HEK293 (cell line): ENCODE results near the gene DHRS3.

Experiments used
- IKZF3 ChIP-seq: fragments of 450-650 bp; IDR thresholded peaks from 2 replicates; pipeline ENCODE4 v1.5.0; 2018; ENCODE audit warnings: missing biosample characterization, mild to moderate bottlenecking, missing genetic modification characterization, moderate library complexity
- MYNN ChIP-seq: fragments of 450-650 bp; formaldehyde crosslinking; IDR thresholded peaks from 2 replicates; pipeline ENCODE4 v1.5.1; 2016; ENCODE audit warnings: missing biosample characterization, missing genetic modification characterization, borderline replicate concordance
- REST ChIP-seq: fragments of 450-650 bp; formaldehyde crosslinking; IDR thresholded peaks from 2 replicates; pipeline ENCODE4 v1.5.1; 2016; ENCODE audit warnings: missing biosample characterization, missing genetic modification characterization
- TCF7L2 ChIP-seq: IDR thresholded peaks from 2 replicates; pipeline ENCODE4 v1.6.1; 2011; ENCODE audit warnings: low read depth, mild to moderate bottlenecking, inconsistent platforms, low read length, moderate library complexity, borderline replicate concordance
- ZBTB7A ChIP-seq: fragments of 450-650 bp; formaldehyde crosslinking; IDR thresholded peaks from 2 replicates; pipeline ENCODE4 v1.5.1; 2016; ENCODE audit warnings: low read depth, missing biosample characterization, missing genetic modification characterization
- ZNF202 ChIP-seq: fragments of 450-650 bp; formaldehyde crosslinking; IDR thresholded peaks from 2 replicates; pipeline ENCODE4 v1.5.1; 2016; ENCODE audit warnings: missing biosample characterization, missing genetic modification characterization, borderline replicate concordance
- ZNF350 ChIP-seq: fragments of 450-650 bp; formaldehyde crosslinking; IDR thresholded peaks from 2 replicates; pipeline ENCODE4 v1.5.0; 2017; ENCODE audit warnings: missing biosample characterization, mild to moderate bottlenecking, missing genetic modification characterization
- ZNF624 ChIP-seq: fragments of 450-650 bp; formaldehyde crosslinking; IDR thresholded peaks from 2 replicates; pipeline ENCODE4 v1.5.1; 2017; ENCODE audit warnings: missing biosample characterization, missing genetic modification characterization
- TF ChIP-seq, protein P1 (sequence below): fragments of 450-650 bp; formaldehyde crosslinking; IDR thresholded peaks from 2 replicates; pipeline ENCODE4 v1.5.1; 2016; ENCODE audit warnings: missing biosample characterization, missing genetic modification characterization

DNA sequence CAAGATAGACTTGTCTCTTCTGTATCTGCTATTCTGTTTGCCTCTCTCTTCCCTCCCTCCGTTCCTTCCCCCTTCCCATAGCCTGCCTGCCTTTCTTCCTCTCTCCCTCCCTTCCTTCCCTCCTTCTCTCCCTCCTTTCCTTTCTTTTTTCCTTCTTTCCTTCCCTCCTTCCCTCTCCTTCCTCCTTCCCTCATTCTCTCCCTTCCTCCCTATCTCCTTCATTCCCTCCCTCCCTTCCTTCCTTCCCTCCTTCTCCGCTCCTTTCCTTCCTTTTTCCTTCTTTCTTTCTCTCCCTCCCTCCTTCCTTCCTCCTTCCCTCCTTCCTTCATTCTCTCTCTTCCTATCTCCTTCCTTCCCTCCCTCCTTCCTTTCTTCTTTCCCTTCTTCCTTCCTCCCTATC lies 26.8 kb upstream of the DHRS3 start:
- TF ChIP-seq TCF7L2 (no peak), ZNF624 (tag by site-specific recombination) (no peak), ZNF202 (tag by site-specific recombination) (no peak), REST (no peak), ZBTB7A (no peak), IKZF3 (tag by site-specific recombination) (no peak), ZNF350 (tag by site-specific recombination) (no peak), MYNN (tag by site-specific recombination) (no peak)
- TF ChIP-seq, protein P1, sequence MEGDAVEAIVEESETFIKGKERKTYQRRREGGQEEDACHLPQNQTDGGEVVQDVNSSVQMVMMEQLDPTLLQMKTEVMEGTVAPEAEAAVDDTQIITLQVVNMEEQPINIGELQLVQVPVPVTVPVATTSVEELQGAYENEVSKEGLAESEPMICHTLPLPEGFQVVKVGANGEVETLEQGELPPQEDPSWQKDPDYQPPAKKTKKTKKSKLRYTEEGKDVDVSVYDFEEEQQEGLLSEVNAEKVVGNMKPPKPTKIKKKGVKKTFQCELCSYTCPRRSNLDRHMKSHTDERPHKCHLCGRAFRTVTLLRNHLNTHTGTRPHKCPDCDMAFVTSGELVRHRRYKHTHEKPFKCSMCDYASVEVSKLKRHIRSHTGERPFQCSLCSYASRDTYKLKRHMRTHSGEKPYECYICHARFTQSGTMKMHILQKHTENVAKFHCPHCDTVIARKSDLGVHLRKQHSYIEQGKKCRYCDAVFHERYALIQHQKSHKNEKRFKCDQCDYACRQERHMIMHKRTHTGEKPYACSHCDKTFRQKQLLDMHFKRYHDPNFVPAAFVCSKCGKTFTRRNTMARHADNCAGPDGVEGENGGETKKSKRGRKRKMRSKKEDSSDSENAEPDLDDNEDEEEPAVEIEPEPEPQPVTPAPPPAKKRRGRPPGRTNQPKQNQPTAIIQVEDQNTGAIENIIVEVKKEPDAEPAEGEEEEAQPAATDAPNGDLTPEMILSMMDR (tag by site-specific recombination) = no peak
